IPS-15b (cell line): ENCODE measurements around the gene SIGLEC10.
"Not testable (repeated sequence)": the region's sequence is repeated elsewhere in the genome, so short reads cannot be mapped to it uniquely, and the experiment has no call there.

ENCODE experiments used
- H3K27me3 ChIP-seq: one replicate; pipeline ENCODE4 v1.6.1; 2013; ENCODE audit warnings: low read length; ENCODE audit not compliant: control insufficient read depth, insufficient read depth
- H3K36me3 ChIP-seq: one replicate; pipeline ENCODE4 v1.6.1; 2013; ENCODE audit warnings: low read length; ENCODE audit not compliant: control insufficient read depth, insufficient read depth
- H3K4me1 ChIP-seq: one replicate; pipeline ENCODE4 v1.6.1; 2013; ENCODE audit warnings: mild to moderate bottlenecking, low read length; ENCODE audit not compliant: control insufficient read depth, insufficient read depth
- H3K4me3 ChIP-seq: one replicate; pipeline ENCODE4 v1.5.1; 2013; ENCODE audit warnings: low read depth, low read length
- H3K9ac ChIP-seq: one replicate; pipeline ENCODE4 v1.6.1; 2013; ENCODE audit warnings: low read depth, mild to moderate bottlenecking, low read length
- H3K9me3 ChIP-seq: one replicate; pipeline ENCODE4 v1.6.1; 2013; ENCODE audit warnings: mild to moderate bottlenecking, low read length; ENCODE audit not compliant: control insufficient read depth, insufficient read depth

The SIGLEC10 gene

GRCh38 chr19:51407511-51408131 lies 9.8 kb downstream of the SIGLEC10 start:
- H3K9ac ChIP-seq: peak overlapping the region; percentile 6
- H3K4me1 ChIP-seq: peaks cover 11% of the 10 kb centered on the region
- no peaks in the 10 kb centered on the region for H3K27me3 ChIP-seq
- peaks cover 2% of the 10 kb centered on the region for H3K9me3 ChIP-seq
- no peak overlapping the region for H3K4me3 ChIP-seq
- H3K36me3 ChIP-seq: no peaks in the 10 kb centered on the region

GRCh38 chr19:51402117-51402516 lies 15.3 kb downstream of the SIGLEC10 start:
- Histone ChIP-seq H3K9me3 (peaks cover 7% of the 10 kb centered on the region), H3K9ac (no peak overlapping the region), H3K4me1 (no peaks in the 10 kb centered on the region), H3K27me3 (no peaks in the 10 kb centered on the region), H3K36me3 (peaks cover 5% of the 10 kb centered on the region), H3K4me3 (no peak overlapping the region)

- H3K27me3 ChIP-seq, H3K36me3 ChIP-seq, H3K9ac ChIP-seq: not testable (repeated sequence)
Measured at GRCh38 chr19:51399936-51400335, 17.5 kb downstream of the SIGLEC10 start.

GRCh38 chr19:51399231-51399630 lies 18.2 kb downstream of the SIGLEC10 start:
- no peak overlapping the region for H3K9ac ChIP-seq
- no peak overlapping the region for H3K4me3 ChIP-seq
- H3K27me3 ChIP-seq: no peaks in the 10 kb centered on the region
- H3K4me1 ChIP-seq: peaks cover 6% of the 10 kb centered on the region
- H3K9me3 ChIP-seq: peaks cover 7% of the 10 kb centered on the region
- peaks cover 5% of the 10 kb centered on the region for H3K36me3 ChIP-seq

More at GRCh38 chr19:51399936-51400335, 17.5 kb downstream of the SIGLEC10 start:
- H3K4me1 ChIP-seq, H3K9me3 ChIP-seq, H3K4me3 ChIP-seq: not testable (repeated sequence)

- Histone ChIP-seq H3K9me3 (peaks cover 5% of the 10 kb centered on the region), H3K27me3 (no peaks in the 10 kb centered on the region), H3K9ac (no peak overlapping the region), H3K4me3 (no peak overlapping the region), H3K4me1 (peaks cover 6% of the 10 kb centered on the region), H3K36me3 (peaks cover 5% of the 10 kb centered on the region)
Measured at GRCh38 chr19:51398096-51398704, 19.2 kb downstream of the SIGLEC10 start.

GRCh38 chr19:51397453-51397852 lies 20.0 kb downstream of the SIGLEC10 start:
- H3K27me3 ChIP-seq, H3K9ac ChIP-seq, H3K36me3 ChIP-seq, H3K4me3 ChIP-seq, H3K4me1 ChIP-seq, H3K9me3 ChIP-seq: not testable (repeated sequence)

GRCh38 chr19:51396175-51396574 lies 21.3 kb downstream of the SIGLEC10 start:
- Histone ChIP-seq H3K4me3 (no peak overlapping the region), H3K9me3 (no peaks in the 10 kb centered on the region), H3K36me3 (no peaks in the 10 kb centered on the region), H3K9ac (no peak overlapping the region), H3K27me3 (no peaks in the 10 kb centered on the region), H3K4me1 (peaks cover 8% of the 10 kb centered on the region)

GRCh38 chr19:51394050-51394836 lies 23.2 kb downstream of the SIGLEC10 start:
- Histone ChIP-seq H3K9ac (peak overlapping the region; percentile 91), H3K4me3 (peak overlapping the region; percentile 94), H3K36me3 (no peaks in the 10 kb centered on the region), H3K27me3 (no peaks in the 10 kb centered on the region), H3K9me3 (no peaks in the 10 kb centered on the region), H3K4me1 (peaks cover 9% of the 10 kb centered on the region)

- Histone ChIP-seq H3K36me3 (no peaks in the 10 kb centered on the region), H3K27me3 (no peaks in the 10 kb centered on the region), H3K4me1 (peaks cover 9% of the 10 kb centered on the region), H3K9ac (no peak overlapping the region), H3K4me3 (no peak overlapping the region), H3K9me3 (no peaks in the 10 kb centered on the region)
Measured at GRCh38 chr19:51392701-51393100, 24.7 kb downstream of the SIGLEC10 start.

- Histone ChIP-seq H3K4me1 (peaks cover 7% of the 10 kb centered on the region), H3K36me3 (no peaks in the 10 kb centered on the region), H3K9ac (peak overlapping the region; percentile 24), H3K9me3 (no peaks in the 10 kb centered on the region), H3K27me3 (no peaks in the 10 kb centered on the region), H3K4me3 (peak overlapping the region; percentile 52)
Measured at GRCh38 chr19:51391073-51391611, 26.3 kb downstream of the SIGLEC10 start.

- peaks cover 3% of the 10 kb centered on the region for H3K4me1 ChIP-seq
- no peaks in the 10 kb centered on the region for H3K9me3 ChIP-seq
- H3K4me3 ChIP-seq: no peak overlapping the region
- H3K36me3 ChIP-seq: no peaks in the 10 kb centered on the region
- no peaks in the 10 kb centered on the region for H3K27me3 ChIP-seq
- no peak overlapping the region for H3K9ac ChIP-seq
Measured at GRCh38 chr19:51389143-51389542, 28.3 kb downstream of the SIGLEC10 start.
